ENCODE results near the gene MFNG. TPM values are rescaled to one million over a fixed set of nuclear protein-coding genes. Genes with fewer than 3 reads are reported as not detected.

Gene MFNG
- total RNA-seq, 1 experiment from 2014 or later, result 0.36 TPM

DNA sequence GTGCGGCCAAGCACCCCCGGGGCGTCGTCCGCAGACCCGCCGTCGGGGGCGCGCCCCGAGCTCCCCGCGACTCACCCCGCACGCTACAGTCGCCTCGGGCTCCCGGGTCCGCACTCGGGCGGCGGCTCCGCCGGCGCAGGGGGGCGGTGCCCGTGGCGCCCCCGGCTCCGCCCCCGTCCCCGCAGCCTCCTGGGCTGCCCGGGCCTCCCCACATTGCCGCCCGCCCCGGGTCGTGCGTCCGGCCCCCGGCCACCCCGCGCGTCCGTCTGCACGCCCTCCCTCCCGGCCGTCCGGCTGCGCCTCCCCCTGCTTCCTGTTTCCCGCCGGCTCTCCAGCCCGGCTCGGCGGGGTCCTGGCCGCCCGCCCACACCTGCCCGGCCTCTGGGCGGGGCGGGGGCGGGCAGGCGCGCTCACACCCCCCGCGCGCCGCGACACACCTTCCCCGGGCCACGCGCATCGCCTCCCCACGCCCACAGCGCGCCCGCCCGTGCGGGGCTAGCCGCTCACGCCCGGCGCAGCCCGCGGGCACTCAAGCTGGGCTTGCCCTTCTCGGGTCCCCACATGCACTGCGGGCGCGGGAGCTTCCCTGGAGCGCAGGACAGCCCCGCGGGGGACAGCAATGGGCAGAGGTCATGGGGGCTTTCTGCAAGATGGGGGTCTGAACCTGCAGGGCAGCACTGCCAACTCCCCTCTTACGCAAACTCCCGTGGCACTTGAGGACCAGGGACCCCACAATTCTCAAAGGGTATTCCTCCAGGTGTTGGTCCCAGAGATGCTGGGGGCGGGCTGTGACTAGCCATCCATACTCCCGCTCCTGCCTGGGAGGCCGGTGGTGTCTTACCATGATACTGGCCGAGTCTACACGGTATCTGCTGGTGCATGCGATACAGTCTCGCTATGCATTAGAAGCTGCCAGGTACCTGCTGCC, 33.3 kb upstream of the MFNG start, which contains the start of gene CARD10:
TSS of gene CARD10 (minus strand) at position 148 of the 928 bp plus-strand sequence. CDS start 215 bp downstream, outside the sequence.
- H3K27me3 ChIP-seq, result no peaks in the 10 kb centered on the region; the same call in 1 of the 2 replicates
- peaks cover 11% of the 10 kb centered on the region for H3K36me3 ChIP-seq
- peak; percentile 48 to 51 for DNase-seq
- peaks cover 2% of the 10 kb centered on the region; the same call in 1 of the 2 replicates for H3K4me1 ChIP-seq
- H3K4me3 ChIP-seq, result peak within 1 kb of the TSS; percentile 72
- H3K27ac ChIP-seq, result no peak within 1 kb of the TSS; the same call in 1 of the 2 replicates
- no peaks in the 10 kb centered on the region for H3K9me3 ChIP-seq (replicated peaks)

DNA sequence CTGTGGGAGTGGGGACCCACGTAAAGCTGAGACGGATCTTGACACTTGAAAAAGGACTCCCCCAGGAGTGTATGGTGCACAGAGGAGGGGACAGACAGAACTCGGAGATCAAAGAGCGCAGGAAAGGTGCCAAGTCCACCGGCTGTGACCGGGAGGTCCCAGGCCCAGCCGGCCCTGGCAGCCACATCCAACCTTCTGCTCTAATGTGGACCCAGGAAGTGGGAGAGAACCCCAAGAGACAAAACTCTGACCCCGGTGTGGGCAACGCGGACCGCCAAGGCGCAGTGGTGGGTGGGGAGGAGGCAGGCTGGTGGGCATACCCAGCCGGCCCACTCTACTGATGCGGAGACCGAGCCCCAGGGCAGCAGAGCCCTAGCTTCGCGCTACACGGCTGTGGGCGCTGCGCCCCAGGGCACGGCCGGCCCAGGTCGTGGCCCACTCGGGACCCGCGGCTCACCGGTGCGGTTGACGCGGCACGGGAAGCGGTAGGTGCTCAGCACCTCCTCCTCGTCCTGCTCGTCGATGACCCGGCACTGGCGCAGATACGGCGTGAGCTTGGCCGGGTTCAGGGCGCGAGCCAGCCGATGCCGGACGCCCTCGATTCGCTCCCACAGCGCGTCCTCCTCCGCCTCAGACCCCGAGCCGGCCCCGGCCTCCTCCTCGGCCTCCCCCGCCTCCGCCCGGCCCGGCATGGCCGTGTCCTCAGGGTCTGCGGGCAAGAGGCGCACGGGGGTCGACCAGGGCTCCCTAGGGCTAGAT, 32.5 kb upstream of the MFNG start:
- H3K27me3 ChIP-seq, result no peaks in the 10 kb centered on the region; the same call in 1 of the 2 replicates
- H3K36me3 ChIP-seq, result peaks cover 11% of the 10 kb centered on the region
- H3K4me1 ChIP-seq, result peaks cover 3% of the 10 kb centered on the region
- no peaks in the 10 kb centered on the region for H3K9me3 ChIP-seq (replicated peaks)
- peak overlapping the region; percentile 72 for H3K4me3 ChIP-seq
- H3K27ac ChIP-seq, result no peak overlapping the region; the same call in 1 of the 2 replicates
- DNase-seq, result no peak

DNA sequence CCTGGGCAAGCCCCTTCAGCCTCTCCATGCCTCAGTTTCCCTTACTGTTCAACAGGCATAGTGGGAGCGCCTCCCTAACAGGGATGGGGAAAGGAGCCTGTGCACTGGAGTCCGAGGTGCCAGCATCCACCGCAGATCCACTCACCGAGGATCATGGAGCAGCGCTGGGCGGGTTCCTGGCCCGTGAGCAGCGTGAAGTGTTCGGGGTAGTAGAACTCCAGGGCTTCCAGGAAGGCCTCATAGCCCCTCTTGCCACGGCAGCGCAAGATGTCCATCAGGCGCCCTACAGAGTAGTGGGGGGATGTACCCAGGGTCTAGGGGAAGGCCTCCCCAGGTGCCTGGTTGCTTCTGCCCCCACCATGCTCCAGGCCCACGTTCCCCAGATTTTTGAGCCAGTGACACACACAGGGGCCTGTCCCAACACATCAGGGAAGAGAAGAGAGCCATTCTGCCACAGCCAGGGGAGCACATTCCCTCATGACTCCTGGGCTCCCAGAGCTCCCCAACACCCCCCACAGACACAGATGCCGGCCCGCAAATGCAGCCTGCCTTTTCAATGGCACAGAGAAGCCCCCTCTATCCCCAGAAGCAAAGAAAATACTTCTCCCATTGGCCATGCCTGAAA, 31.8 kb upstream of the MFNG start:
- no peak for DNase-seq
- peaks cover 10% of the 10 kb centered on the region for H3K4me1 ChIP-seq

DNA sequence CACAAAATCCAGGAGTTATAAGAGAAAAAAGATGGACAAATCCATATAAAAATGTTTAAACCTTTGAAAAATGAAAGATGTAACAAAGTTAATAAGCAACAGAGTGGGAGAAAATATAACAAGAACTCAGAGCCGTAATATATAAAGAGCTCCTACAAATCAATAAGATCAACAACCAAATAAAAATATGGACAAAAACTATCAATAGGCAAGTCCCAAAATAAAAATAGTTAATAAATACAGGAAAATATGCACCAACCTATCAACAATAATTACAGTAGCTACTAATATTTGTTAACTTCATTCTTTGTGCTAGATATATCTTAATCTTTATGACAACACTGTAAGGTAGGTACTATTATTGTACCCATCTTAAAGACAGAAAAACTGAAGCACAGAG, 30.3 kb upstream of the MFNG start:
- H3K36me3 ChIP-seq, result peaks cover 11% of the 10 kb centered on the region
- no peak for DNase-seq
- no peak overlapping the region for H3K4me3 ChIP-seq
- peaks cover 19% of the 10 kb centered on the region for H3K4me1 ChIP-seq
- H3K9me3 ChIP-seq (replicated peaks), result no peaks in the 10 kb centered on the region
- H3K27me3 ChIP-seq, result no peaks in the 10 kb centered on the region; the same call in 1 of the 2 replicates
- no peak overlapping the region for H3K27ac ChIP-seq

More for the DNA sequence above, 31.8 kb upstream of the MFNG start:
- H3K36me3 ChIP-seq, result peaks cover 11% of the 10 kb centered on the region
- H3K4me3 ChIP-seq, result peak overlapping the region; percentile 72
- H3K9me3 ChIP-seq (replicated peaks), result no peaks in the 10 kb centered on the region
- H3K27me3 ChIP-seq, result no peaks in the 10 kb centered on the region; the same call in 1 of the 2 replicates
- H3K27ac ChIP-seq, result no peak overlapping the region; the same call in 1 of the 2 replicates

DNA sequence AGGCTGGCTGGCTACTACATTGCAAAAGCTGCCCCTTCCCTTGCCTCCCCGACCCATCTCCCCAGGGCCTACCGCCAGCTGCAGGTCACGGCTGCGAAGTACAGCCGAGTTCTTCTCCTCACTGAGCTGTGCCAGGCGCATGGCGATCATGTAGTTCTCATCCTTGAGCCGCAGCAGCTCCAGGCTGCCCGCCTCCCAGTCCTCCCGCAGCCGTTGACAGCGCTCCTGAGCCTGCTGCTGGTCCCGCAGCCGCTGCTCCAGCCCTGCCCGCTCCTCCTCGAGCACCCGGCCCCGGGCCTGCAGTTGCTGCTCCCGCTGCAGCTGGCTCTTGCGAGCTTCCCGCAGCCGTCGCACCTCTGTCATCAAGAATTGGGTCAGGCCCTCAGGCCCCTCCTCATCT, 29.7 kb upstream of the MFNG start:
- no peak overlapping the region for H3K4me3 ChIP-seq
- DNase-seq, result no peak
- H3K4me1 ChIP-seq, result peaks cover 20% of the 10 kb centered on the region
- no peaks in the 10 kb centered on the region; the same call in 1 of the 2 replicates for H3K27me3 ChIP-seq
- H3K27ac ChIP-seq, result no peak overlapping the region
- no peaks in the 10 kb centered on the region for H3K9me3 ChIP-seq (replicated peaks)
- H3K36me3 ChIP-seq, result peaks cover 11% of the 10 kb centered on the region

DNA sequence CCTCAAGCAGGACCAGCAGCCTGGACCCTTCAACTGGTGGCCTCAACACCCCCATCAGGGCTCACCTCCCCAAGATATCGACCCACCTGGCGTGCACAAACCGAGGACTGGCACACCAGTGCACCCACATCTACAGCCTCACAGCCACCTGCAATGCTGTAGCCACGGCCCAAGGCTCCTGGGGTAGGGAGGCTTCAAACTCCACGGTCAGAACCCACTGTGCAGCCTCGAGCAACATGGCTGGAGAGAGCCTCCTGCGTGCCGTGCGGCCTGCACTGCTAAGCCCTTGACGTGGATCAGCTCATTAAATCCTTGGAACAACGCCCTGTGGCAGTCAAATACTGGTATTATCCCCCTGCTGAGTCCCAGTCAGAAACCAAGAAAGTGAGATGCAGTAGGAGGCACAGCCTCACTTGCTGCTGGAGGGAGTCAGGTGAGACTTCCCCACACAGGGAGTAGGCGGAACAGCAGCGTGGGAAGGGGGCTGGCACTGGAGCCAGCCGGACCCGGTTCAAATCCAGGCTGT, 28.4 kb upstream of the MFNG start:
- Histone ChIP-seq H3K27ac (no peak overlapping the region), H3K36me3 (peaks cover 17% of the 10 kb centered on the region), H3K27me3 (no peaks in the 10 kb centered on the region), H3K4me3 (no peak overlapping the region), H3K9me3 (replicated peaks) (no peaks in the 10 kb centered on the region), H3K4me1 (peaks cover 30% of the 10 kb centered on the region)
- no peak for DNase-seq

DNA sequence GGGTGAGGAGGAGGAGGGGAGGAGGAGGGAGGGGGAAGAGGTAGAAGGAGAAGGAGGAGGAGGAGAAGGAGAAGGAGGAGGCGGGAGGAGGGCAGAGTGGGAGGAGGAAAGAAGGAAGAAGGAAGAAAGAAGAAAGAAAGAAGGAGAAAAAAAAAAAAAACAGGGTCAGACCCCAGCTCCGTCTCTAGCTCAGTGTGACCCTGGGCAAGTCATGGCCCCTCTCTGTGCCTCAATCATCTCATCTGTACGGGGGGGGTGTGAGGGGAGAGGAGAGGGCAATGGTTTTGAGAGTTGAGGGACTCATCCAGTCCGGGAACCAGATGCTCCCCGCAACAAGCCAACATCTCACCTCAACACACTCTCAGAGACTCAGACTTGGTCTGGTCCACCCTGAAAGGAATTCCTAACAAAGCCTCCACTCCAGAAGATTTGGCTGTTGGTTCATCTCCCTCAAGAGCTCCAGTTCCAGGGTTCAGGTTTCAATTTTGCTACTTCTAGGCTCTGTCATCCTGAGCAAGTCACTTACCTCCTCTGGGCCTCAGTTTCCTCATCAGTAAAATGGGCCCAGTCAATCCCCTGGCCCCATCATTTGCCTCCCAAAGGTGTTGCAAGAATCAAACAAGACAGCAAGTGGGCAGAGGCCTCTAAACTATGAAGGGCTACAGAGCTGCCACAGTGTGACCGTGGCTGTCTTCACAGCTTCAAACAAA, 25.4 kb upstream of the MFNG start:
- Histone ChIP-seq H3K4me1 (peaks cover 41% of the 10 kb centered on the region), H3K9me3 (replicated peaks) (no peaks in the 10 kb centered on the region), H3K27me3 (no peaks in the 10 kb centered on the region), H3K36me3 (peaks cover 25% of the 10 kb centered on the region), H3K27ac (peak overlapping the region; percentile 98), H3K4me3 (no peak overlapping the region)
- no peak for DNase-seq

DNA sequence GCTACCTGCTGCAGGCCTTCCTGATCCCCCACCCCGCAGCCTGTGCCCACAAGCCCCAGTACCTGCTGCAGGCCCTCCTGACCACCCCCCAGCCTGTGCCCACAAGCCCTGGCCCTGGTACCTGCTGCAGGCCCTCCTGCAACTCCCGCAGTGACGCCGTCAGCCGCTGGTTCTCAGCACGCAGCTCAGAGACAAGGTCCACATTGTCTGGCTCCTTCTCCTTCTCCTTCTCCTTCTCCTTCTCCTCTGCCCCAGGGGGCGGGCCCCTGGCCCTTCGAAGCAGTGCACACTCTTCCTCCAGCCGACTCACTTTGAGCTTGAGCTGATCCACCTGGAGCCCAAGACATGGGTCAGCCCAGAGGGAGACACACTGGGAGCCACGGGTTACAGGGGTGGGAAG, 23.9 kb upstream of the MFNG start:
- H3K27me3 ChIP-seq, result no peaks in the 10 kb centered on the region
- peaks cover 28% of the 10 kb centered on the region for H3K36me3 ChIP-seq
- no peak overlapping the region for H3K4me3 ChIP-seq
- no peak for DNase-seq
- H3K4me1 ChIP-seq, result peaks cover 41% of the 10 kb centered on the region
- peak overlapping the region; percentile 98 for H3K27ac ChIP-seq
- no peaks in the 10 kb centered on the region for H3K9me3 ChIP-seq (replicated peaks)

DNA sequence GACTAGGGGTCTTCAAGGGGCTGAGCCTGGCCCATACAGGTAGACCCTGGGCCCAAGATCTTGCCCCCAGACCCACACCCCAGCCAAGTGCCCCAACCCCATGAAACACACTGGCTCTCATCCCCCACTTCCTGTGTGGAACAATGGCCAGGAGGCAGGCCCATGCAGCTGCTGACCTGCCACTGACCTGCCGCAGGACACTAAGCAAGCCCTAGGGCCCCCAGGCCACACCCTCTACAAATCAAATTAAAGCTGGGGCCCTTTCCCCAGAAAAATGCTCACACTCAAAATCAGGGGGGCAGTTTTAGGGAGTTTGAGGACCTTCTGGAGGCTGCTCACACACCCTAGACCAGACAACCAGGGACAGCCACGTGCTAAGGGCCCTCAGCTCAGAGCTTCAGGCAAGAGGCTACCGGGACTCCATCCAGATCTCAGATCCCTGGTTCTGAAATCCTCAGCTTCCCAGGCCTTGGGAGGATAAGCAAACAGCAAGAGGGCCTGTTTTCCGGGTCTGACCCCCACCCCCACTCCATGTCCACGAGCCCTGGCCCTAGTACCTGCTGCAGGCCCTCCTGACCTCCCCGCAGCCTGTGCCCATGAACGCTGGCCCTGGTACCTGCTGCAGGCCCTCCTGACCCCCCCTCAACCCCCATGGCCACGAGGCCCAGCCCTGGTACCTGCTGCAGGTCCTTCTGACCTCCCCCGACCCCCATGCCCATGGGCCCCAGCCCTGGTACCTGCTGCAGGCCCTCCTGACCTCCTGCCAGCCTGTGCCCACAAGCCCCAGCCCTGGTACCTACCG, 23.1 kb upstream of the MFNG start:
- peak; percentile 61 to 65 for DNase-seq
- peak overlapping the region; percentile 88 for H3K27ac ChIP-seq
- H3K9me3 ChIP-seq (replicated peaks), result no peaks in the 10 kb centered on the region

DNA sequence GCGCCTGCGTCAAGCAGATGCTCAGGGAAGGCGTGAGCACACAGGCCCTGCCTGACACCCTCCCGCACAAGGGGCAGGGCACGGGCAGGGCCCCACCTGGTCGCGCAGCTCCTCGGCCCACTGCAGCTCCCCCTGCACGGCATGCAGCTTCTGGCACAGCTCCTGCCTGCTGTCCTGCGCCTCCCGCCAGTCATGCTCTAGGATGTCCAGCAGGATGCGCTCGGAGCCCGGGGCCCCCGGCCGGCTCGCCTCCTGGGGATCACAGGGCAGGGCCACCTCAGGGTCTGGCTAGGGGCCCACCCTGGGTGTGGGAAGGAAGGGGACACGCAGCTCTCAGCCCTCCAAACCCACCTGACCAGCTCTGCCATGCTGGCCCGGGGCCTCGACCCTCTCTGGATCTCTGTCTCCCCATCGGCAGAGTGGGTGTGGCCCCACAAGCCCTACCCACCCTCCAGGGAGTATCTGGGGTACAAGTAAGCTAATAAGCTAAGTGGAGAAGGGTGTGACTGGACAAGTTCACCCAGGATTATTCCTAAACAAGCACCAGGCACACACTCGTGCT, 22.3 kb upstream of the MFNG start:
- Histone ChIP-seq H3K4me3 (no peak overlapping the region), H3K36me3 (peaks cover 40% of the 10 kb centered on the region), H3K27me3 (no peaks in the 10 kb centered on the region), H3K9me3 (replicated peaks) (no peaks in the 10 kb centered on the region), H3K4me1 (peaks cover 39% of the 10 kb centered on the region), H3K27ac (peak overlapping the region; percentile 88)
- DNase-seq, result no peak

More for the DNA sequence above, 23.1 kb upstream of the MFNG start:
- Histone ChIP-seq H3K4me1 (peaks cover 41% of the 10 kb centered on the region), H3K36me3 (peaks cover 33% of the 10 kb centered on the region), H3K4me3 (no peak overlapping the region), H3K27me3 (no peaks in the 10 kb centered on the region)

DNA sequence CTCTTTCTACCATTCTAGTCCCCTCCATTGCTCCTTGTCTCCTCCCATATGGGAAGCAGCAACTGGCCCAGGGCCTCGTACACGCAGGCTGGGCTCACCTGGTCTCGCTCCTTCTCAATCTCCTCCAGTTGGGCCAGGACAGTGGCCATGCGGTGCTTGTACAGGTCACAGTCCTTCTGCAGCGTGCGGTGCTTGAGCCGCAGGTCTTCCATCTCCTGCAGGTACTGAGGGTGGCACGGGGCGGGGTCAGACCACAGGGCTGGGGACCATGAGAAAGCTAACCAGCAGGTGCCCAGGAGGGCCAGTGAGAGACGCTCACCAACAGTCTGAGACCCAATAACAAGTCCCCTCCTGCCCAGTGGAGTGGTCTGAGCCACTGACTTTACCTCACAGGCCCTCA, 21.5 kb upstream of the MFNG start:
- Histone ChIP-seq H3K4me3 (no peak overlapping the region), H3K27ac (no peak overlapping the region), H3K9me3 (replicated peaks) (no peaks in the 10 kb centered on the region), H3K36me3 (peaks cover 43% of the 10 kb centered on the region), H3K4me1 (peaks cover 31% of the 10 kb centered on the region), H3K27me3 (no peaks in the 10 kb centered on the region)
- no peak for DNase-seq

DNA sequence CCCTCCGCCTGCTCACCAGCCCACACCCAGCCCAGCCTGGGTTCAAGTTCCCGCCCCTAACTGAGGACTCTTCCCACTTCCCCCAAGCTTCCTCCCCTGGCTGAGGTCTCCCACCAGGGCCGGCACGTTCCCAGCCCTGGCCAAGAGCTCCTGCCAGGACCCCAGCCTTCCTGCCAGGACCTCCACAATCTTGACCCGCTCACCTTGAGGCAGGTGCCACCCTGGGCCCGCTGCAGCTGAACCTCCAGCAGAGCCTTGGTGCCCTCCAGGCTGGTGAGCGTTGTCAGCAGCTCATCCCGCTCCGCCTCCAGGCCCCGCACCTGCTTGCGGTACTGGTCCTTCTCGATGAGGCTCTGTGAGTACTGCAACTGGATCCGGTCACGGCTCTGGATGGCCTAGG, 19.8 kb upstream of the MFNG start:
- Histone ChIP-seq H3K36me3 (peaks cover 52% of the 10 kb centered on the region), H3K27me3 (no peaks in the 10 kb centered on the region), H3K27ac (no peak overlapping the region), H3K4me3 (no peak overlapping the region), H3K4me1 (peaks cover 39% of the 10 kb centered on the region), H3K9me3 (replicated peaks) (no peaks in the 10 kb centered on the region)
- DNase-seq, result no peak

DNA sequence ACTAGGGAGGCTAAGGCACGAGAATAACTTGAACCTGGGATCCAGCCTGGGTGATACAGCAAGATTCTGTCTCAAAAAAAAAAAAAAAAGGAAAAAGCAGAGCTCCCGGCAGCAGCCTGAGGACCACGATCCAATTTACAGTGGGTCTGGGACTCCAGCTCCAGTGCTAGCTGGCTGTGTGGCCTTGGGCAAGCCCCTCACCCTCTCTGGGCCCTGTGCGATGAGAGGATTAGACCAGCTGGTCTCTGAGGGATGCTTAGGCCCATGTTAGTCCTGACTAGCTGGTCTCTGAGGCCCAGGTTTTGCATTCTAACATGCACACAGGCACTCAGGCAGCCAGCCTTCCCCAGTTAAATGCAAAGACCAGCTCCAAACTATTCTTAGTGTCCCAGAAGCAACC, 19.4 kb upstream of the MFNG start:
- H3K9me3 ChIP-seq (replicated peaks), result no peaks in the 10 kb centered on the region
- no peak for DNase-seq
- H3K27me3 ChIP-seq, result no peaks in the 10 kb centered on the region
- H3K4me3 ChIP-seq, result no peak overlapping the region
- peaks cover 35% of the 10 kb centered on the region for H3K4me1 ChIP-seq
- no peak overlapping the region for H3K27ac ChIP-seq
- H3K36me3 ChIP-seq, result peaks cover 53% of the 10 kb centered on the region
